Inferior parietal cortex (tissue), 1 donor: ENCODE data around the gene TIGD1.
"Not testable (repeated sequence)": the region's sequence is repeated elsewhere in the genome, so short reads cannot be mapped to it uniquely, and the experiment has no call there.

Experiments
- DNase-seq: peaks from one replicate; pipeline ENCODE4 v3.0.0-alpha.2; 2016; ENCODE audit errors: extremely low spot score

Gene TIGD1

DNA sequence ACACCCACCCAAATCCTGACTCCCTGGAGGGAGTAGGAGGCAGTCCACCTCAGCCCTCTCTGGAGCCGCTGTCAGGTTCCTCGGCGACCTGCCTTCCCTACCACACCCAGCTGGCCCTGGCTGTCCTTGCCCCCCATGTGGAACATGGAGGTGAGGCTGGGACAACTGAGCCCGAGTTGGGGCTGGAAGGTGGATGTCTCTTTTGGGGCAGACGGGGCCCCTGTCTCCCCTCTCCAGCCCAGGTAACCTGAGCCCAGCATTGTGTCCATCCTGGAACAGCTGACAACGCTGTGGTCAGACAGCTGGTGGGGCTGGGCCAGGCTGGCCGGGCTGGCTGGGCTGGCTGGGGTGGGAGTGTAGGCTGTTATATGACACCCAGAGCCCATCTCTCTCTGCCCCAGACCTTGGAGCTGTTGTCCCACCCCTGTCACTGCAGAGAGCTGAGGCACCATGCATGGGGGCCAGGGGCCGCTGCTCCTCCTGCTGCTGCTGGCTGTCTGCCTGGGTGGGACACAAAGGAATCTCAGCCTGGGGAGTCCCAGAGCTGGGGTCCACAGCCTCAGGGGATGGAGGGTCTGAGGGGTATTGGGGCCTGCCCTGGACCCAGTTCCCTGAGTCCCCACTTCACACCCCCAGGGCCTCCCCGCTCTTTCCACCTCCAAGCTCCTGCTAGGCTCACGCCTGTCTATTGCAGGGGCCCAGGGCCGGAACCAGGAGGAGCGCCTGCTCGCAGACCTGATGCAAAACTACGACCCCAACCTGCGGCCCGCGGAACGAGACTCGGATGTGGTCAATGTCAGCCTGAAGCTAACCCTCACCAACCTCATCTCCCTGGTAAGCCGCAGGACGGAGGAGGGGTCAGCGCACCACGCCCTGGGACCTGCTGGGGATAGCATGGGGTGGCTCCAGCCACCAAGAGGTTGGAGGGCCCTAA lies 10.8 kb downstream of the TIGD1 start, which contains the start of gene CHRNG:
Gene CHRNG (plus strand): TSS at position 395 of the 934 bp plus-strand sequence. CDS start 56 bp downstream, at position 451.
- DNase-seq, result no peak

DNA sequence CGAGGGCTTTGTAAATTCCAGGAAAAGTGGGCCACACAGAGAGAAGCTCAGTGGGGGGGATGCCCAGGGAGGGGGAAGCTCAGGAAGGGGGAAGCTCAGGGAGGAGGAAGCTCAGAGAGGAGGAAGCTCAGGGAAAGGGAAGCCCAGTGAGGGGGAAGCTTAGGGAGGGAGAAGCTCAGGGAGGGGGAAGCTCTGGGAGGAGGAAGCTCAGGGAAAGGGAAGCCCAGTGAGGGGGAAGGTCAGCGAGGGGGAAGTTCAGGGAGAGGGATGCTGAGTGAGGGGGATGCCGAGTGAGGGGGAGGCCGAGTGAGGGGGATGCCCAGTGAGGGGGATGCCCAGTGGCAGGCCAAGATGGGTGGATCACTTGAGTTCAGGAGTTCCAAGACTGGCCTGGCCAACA lies 11.7 kb downstream of the TIGD1 start:
- DNase-seq, result no peak

DNA sequence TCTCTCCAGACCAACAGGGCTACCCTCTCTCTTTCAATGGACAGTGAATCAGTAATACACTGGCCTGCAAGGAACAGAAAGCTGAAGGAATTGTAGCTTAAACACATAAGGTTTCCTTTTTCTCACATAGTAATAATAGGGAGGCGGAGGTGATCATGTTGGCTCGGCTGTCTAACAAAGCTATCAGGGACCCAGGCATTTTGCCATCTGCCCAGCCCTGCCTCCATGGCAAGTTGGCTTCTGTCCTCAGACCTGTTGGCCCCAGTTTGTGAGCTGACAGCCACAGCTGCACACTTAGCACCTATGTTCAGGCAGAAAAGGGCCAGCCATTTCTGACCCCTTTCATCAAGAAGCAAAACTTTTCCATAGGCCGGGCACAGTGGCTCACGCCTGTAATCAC lies 12.9 kb downstream of the TIGD1 start:
- DNase-seq, result no peak

DNA sequence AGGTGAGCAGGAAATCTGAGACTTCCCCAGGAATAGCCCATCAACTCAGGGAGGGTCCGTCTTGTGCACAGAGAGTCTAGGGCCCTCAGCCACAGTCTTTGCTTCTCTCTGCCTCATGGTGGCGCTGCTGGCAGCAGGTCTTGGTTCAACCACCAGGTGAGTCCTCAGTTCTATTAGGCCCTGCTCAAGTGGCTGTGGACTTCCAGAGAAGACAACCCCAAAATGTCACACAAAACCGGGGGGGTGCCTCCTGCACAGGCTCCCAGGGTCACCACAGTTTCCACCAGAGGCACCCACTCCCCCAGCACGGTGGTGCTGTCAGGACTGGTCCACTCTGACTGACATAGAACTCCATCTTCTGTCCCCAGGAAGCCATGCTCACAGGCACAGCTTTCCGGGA lies 13.3 kb downstream of the TIGD1 start:
- no peak for DNase-seq

DNA sequence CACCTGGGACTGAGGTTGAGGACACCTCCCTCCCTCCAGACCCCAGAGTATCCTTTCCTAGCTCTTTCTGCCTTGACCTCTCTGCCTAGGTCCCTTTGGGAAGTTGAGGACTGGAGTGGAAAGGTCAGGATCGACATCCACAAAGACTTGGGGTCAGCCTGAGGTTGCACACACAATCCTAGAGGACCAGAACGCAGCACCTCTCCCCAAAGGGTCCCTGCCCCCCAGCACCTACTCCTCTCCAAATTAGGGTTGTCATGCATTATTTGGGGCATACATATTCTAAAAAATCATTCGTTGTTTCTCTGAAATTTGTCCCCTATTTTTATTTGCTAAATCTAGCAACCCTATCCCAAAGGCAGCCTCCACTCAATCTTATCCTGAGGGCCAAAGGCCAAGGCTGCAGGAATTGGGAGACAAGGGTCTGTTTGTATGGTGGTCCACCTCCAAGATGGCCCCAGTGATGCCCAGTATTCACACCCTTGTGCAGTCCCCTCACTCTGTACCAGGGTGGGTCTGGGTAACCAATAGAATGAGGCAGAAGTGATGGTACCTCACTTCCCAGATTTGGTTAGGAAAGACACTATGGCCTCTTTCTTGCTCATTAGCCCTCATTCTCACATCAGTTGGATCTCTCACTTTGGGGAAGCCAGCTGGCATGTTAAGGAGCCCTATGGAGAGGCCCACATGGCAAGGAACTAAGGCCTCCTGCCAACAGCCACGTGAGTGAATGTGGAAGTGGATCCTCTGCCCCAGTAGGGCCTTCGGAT lies 14.4 kb downstream of the TIGD1 start:
- no peak for DNase-seq

DNA sequence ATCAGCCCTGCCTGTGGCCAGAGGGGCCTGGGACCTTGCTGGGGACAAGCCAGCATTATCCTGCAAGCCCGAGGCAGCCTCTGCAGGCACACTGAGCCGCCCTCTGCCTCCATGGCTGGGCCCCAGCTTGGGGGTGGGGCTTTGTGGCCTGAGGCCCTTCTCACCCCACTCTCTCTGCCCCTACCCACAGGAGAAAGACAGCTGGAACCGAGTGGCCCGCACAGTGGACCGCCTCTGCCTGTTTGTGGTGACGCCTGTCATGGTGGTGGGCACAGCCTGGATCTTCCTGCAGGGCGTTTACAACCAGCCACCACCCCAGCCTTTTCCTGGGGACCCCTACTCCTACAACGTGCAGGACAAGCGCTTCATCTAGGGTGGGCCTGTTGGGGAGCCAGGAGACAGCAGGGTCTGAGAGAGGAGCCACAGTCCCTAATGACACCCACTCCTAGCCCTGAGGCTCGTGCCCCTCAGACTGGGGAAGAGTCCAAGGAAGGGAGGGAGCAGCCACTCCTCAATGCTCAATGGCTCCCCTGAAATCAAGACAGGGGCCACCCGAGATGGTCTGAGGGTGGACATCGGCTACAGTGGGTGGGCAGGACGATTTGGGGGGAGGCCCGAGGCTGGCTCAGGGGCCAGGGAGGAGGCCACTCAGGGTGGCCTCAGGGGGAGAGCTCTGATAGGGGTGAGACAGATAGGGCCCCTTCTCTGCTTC lies 15.3 kb downstream of the TIGD1 start:
- DNase-seq, result no peak

DNA sequence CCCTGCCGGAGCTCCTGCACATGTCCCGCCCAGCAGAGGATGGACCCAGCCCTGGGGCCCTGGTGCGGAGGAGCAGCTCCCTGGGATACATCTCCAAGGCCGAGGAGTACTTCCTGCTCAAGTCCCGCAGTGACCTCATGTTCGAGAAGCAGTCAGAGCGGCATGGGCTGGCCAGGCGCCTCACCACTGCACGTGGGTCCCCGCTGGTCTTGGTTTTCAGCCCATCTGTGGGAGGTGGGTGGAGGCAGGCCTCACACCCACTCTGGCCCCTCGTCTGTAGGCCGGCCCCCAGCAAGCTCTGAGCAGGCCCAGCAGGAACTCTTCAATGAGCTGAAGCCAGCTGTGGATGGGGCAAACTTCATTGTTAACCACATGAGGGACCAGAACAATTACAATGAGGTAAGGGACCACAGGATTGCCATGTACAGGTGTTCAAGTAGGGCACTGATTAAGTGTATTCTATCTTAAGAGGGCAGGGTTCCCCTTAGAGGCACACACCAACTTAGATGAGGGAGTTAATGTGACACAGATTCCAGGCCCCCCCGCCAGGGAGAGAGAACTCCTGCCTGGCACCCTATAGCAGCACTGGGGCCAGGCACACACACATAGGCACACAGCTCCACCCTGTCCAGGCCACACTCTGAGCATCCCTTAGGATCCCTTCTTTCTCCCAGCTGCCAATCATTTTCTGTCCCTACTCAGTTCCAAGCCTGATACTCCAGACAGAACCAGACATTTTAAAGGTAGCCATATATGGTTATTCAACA lies 16.2 kb downstream of the TIGD1 start:
- no peak for DNase-seq

DNA sequence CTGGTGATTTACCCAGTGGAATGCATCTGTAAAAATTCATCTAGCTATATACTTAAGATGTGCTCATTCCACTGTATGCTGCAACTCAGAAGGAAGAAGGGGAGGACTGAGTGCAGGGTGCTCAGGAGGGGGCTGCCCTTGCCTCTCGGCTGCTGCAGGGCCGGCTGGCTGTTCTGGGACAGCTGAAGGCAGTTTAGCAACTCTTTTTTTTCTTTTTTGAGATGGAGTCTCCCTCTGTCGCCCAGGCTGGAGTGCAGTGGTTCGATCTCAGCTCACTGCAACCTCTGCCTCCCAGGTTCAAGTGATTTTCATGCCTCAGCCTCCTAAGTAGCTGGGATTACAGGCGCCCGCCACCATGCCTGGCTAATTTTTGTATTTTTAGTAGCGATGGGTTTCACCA lies 17.5 kb downstream of the TIGD1 start:
- DNase-seq, result not testable (repeated sequence)

DNA sequence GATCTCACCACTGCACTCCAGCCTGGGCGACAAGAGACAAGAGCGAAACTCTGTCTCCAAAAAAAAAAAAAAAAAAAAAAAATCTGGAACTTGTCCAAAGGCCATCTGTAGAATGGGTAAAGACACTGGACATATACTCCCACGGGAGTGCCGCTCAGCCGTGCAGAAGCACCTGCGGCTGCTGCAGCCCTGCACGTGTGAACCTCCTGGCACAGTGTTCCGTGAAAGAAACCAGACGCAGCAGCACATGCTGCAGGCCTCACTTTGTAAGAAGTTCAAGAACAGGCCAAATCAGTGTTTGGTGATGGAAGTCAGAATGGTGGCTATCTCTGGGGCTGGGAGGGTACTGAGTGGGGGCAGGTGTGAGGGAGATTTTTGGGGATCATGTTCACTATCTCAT lies 17.9 kb downstream of the TIGD1 start:
- no peak for DNase-seq

DNA sequence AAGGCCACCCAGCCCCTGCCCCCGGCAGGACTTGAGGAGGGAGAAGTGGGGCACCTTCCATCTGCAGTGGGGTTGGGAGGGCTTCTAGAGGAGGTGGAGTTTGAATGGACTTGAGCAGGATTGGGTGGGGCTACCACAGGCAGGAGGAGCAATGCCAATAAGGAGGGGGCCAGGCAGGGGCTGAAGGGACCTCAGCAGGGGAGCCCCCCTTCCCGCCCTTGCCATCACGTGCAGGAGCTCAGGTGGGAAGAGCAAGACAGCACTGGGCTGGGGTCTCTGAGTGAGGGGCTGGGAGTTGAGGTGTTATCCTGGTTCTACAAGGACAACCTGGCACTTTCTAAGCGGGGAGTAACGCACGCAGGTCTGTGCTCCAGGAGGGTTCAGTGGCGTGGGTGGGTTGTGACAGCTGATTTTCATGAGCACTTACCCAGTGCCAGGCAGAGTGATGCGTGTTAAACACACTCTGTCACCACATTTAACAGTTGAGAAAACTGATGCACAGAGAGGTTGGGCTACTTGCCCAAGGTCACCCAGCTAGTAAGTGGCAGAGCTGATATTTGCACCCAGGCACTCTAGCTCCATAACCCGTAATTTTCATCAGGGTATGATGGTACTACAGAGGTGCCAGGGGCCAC lies 19.6 kb downstream of the TIGD1 start:
- DNase-seq, result no peak

DNA sequence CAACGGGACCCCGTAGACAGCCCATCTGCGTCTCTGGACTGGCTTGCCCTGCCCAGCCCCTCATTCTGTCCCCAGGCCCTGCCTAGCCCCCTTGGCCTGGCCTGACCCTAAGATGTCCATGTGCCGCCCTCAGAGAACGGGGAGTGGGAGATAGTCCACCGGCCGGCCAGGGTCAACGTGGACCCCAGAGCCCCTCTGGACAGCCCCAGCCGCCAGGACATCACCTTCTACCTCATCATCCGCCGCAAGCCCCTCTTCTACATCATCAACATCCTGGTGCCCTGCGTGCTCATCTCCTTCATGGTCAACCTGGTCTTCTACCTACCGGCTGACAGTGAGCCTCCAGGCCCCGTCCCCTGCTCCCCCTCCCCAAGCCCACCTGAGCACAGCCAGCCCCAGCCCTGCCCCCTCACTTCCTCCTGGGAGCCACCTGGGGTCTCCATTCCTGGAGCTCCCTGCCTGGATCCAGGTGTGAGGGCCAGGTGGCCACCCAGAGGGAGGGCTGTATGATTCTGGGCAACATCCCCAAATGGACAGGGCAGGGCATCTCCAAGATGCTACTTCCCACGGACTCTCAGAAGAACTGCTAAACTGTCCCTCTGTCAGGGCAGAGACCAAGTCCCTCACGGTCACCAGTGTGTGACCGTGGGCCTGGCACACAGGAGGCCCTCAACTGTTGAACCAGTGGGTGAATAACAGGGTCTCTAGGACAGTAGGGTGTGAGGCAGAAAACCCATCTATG lies 20.4 kb downstream of the TIGD1 start:
- DNase-seq, result no peak

DNA sequence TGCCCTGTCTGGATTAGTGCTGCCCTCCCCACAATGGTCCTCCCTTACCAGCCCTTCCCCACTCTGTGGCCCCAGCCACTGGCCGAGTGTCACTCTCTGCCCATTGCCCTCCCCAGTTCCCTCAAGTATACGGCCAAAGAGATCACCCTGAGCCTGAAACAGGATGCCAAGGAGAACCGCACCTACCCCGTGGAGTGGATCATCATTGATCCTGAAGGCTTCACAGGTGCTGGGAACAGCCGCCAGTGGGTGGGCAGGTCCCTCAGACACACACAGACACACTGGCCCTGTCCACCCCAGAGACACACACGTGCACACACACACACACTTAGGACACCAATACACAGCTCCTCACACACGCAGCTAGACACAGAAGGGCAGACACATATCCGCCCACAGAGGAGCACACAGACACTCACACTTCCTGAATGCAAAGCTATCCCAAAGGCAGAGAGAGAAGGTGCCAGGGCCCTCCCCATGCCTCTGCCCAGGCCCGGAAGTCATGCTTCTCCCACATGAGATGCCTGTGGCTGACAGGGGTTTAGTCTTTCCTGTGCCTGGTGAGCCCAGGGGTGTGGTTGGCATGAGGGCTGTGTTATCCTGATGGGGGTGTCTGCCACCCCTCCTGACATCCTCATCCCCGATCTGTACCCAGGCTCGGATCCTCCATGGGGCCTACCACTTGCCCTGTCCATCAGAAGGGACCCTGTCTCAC lies 21.5 kb downstream of the TIGD1 start:
- no peak for DNase-seq

DNA sequence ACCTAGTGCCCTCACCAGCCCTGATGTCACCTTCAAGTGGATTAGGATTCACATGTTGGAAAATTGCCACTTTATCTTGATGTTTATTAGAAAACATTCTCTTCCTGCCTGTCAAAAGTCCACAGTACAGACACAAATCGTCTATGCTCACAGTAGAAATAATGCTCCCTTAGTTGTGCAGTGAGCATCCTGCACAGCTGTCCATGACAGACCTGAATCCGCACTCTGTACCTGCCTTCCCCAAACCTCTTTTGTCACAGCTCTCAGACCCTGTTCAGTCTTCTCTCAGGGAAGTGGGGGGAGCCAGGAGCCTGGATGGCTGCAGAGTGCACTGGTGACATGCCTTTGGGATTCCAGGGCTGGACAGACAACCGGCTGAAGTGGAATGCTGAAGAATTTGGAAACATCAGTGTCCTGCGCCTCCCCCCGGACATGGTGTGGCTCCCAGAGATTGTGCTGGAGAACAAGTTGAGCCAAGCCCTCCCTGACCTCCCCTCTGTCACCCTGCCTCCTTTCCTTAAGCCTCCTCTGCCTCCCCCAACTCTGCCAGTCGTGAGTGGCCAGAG lies 22.4 kb downstream of the TIGD1 start:
- DNase-seq, result no peak

DNA sequence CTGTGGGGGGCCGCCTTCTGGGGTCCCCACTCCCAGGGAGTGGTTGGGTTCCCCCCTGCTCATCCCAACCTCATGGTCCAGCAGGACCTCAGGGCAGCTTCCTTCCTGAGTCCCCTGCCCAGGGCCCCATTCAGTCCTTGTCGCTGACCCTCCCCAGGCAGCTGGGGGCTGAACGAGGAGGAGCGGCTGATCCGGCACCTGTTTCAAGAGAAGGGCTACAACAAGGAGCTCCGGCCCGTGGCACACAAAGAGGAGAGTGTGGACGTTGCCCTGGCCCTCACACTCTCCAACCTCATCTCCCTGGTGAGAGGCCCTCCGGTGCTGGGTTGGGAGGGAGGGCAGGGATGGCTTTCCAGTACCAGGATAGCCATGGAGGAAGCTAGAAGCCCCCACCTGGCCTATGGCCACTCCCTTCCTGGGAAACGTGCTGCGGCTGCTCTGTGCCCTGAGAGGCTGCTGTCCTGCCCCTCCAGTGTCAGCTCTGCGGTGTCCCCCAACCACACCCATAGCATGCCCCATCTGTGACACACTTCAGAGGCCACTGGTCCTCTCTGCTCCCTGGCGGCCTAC lies 23.9 kb downstream of the TIGD1 start:
- no peak for DNase-seq

DNA sequence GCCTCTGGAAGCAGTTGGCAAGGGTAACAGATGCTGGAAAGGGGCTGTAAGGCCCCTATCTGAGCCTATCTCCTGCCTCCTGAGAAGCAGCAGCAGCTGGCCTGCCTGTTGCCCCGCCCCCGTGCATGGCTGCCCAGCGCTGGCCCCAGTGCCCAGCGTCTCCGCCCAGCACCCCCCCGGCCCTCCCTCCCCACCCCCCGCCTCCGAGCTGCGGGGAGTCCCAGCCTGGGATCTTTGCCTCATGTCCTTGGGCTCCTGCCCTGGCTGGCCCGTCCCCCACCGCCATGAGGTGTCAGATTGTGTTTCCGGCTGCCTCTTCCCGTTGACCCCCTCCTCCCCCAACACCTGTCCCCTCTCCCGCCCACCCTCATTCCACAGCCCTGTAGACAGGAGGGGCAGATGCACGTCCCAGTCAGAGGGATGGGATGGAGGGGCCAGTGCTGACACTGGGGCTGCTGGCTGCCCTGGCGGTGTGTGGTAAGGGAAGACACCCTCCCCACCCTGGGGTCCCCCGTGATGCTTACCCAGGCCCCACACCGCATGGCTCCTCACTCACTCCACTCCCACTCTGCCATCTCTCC lies 24.5 kb downstream of the TIGD1 start, which contains the start of gene CHRND:
Gene CHRND (plus strand): TSS at position 370 of the 581 bp plus-strand sequence. CDS start 56 bp downstream, at position 426.
- DNase-seq, result no peak

DNA sequence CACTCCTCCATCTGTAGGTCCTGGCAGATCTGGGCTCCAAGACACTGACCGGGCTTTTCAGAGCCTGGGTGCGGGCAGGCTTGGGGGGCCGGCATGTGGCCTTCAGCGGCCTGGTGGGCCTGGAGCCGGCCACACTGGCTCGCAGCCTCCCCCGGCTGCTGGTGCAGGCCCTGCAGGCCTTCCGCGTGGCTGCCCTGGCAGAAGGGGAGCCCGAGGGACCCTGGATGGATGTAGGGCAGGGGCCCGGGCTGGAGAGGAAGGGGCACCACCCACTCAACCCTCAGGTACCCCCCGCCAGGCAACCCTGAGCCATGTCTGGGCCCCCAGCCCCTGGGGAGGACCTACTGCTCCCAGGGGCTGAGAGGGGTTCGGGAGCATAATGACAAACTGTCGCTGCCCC lies 25.2 kb downstream of the TIGD1 start:
- no peak for DNase-seq

DNA sequence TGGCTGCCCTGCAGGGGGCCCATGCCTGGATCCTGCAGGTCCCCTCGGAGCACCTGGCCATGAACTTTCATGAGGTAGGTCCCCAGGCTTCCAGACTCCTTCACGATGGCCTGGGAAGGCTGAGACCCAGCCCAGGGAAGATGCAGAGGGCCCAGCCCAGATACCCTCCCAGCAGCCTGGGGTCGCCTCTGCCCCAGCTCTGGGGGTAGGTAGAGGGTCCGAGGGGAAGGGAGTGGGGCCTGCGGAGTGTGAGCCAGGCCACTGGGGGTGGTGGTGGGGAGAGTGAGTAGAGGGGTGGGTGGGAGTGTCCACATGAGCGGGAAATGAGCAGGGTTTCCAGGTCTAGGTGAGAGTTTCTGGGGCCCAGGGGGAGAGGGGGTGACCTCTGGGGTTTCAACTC lies 25.6 kb downstream of the TIGD1 start:
- no peak for DNase-seq
